HG03025 (cell line): ENCODE data around the gene TSPAN3.

ENCODE experiments used
- ATAC-seq: cut with Tn5 transposase; IDR thresholded peaks from one replicate; pipeline ENCODE4 v1.9.1; 2021; ENCODE audit warnings: mild to moderate bottlenecking, moderate library complexity; ENCODE audit not compliant: unreplicated experiment, low FRiP score

The TSPAN3 gene

GRCh38 chr15:77057685-77058084 is 13.2 kb downstream of the TSPAN3 start:
- no peak for ATAC-seq

GRCh38 chr15:77057072-77057471 is 13.8 kb downstream of the TSPAN3 start:
- no peak for ATAC-seq

GRCh38 chr15:77053709-77054108 is 17.2 kb downstream of the TSPAN3 start:
- ATAC-seq = no peak

DNA sequence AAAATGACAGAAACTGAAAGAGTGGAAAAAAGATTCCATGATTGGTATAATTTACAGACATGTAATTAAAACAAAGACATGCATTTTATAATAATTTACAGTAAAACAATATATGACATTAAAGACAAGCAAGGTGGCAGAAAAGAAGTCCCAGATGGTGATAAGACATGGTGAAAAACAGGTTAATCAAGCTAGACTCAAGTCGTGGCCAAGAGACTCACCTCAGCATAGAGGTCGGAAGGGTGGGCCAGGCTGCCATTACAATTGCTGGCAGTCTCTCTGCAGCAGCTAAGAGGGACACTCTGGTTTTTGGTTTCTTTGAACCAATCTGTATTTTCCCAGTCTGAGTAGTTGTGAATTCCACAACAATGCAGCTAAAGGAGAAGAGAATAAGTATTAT is 18.4 kb downstream of the TSPAN3 start:
- ATAC-seq = no peak

DNA sequence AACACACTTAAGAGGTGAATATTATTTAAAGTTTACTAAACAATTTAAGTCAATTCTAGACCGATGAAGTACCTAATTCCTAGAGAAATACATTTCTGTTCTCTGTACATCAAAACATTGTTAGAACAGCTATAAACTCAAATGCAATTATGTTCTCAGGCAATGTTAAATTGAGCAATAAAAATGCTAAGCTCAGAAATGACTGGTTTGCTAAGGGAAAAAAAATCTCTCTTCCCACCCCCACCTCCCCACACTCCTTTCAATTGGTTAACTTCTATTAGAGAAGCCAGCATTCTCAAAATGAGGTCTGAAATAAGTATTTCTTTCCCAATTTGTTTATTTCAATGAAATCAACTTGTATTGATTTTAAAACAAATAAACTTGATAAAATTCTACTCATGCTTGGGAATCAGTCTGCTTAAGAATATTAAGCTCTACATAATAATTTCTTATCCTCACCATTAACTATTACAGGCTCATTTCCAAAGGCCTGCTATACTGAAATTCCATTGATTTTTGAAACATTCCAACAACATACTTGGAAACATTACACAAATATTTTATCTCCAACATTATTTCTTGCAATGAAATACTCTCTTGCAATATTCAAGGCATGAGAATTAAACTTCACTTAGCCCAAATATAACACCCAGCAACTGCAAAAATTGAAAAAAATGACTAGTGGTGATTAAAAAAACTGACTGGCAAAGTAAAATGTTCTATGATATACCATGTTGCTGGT is 22.6 kb downstream of the TSPAN3 start:
- no peak for ATAC-seq

DNA sequence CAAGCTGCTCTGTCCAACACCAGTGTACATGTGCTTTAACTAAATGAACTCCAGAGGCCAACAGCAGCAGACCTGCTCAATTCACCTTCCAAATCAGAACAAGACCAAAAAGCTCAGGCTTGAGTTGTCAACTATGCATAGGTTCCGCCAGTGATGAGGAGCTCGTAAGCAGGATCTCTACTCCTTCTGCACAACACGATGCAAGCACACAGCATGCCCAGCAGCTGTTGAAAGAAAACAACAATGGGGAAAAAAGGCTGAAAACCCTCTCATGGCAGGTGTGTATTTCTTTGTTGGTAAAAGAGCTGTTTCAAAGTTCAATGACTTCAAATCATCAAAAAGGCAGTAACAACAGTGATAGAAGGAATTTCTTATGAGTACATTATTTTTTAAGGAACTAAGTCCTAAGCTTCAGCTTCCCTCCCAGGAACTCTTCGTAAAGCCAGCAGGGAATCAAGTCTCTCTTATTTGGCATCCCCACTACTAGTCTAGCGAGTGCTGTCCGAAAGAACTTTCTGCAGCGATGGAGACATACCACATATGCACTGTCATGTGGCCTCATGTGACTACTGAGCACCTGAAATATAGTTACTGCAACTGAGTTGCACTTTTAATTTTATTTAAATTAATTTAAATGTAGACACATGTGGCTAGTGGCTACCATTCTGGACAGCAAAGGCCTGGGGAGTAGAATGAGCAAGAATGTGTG is 24.1 kb downstream of the TSPAN3 start:
- no peak for ATAC-seq

DNA sequence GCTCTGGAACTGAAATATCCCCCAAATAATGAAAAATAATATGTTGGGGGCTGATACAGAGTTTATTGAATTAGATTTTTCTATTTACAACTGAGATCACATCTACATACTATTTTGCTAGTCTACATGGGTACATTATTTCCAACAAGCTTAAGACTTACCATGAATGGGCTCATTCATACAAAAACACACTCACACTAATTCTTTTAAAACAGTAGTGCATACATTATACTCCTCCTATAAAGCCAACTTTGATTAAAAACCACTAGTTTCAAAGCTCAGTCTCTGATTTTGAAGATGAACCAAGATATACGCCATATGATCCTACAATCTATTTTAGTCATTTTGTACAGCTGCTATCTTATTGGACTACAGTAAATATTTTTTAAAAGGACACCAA is 24.9 kb downstream of the TSPAN3 start:
- no peak for ATAC-seq

DNA sequence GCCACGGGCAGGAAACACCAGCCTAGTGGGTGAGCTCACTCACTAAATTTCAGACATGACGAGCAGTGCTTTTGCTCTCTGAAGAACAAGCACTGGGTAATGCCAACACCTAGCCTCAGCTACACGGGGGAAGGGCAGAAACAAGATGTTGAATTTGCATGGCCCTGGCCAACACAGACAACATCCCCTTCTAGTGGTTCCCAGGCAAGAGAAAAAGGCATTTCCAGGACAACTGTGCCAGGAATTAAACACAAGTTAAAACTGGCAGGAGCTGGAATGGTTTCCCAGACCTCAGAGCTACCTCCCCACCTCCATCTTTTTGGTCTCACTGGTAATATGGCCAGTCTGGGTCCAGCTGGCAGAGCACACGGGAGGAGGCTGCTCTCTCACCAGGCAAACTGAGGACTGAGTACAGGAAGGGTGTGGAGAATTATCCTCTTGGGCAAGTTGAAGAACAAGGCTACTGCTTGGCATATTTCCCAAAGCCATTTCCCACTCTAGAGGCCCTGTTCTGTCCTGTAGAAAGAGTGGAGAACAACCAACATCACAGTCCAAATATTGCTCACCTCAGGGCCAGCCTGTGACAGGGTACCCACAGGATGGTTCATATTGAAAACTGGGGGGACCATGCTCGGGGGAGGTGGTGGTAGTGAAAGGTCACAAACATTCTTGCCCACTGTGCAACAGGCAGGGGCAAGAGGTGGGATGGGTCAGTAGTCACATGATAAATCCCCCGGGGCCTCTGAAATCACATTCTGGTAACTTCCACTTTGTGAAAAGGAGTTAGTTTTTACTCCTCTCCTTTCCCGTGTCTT is 26.5 kb downstream of the TSPAN3 start:
- no peak for ATAC-seq

- ATAC-seq = no peak
Measured at GRCh38 chr15:77042955-77043920, 27.7 kb downstream of the TSPAN3 start.

GRCh38 chr15:77042245-77042919 is 28.5 kb downstream of the TSPAN3 start:
- ATAC-seq = no peak

GRCh38 chr15:77040673-77041072 is 30.2 kb downstream of the TSPAN3 start:
- no peak for ATAC-seq

- ATAC-seq = no peak
Measured at GRCh38 chr15:77039848-77040247, 31.1 kb downstream of the TSPAN3 start.

DNA sequence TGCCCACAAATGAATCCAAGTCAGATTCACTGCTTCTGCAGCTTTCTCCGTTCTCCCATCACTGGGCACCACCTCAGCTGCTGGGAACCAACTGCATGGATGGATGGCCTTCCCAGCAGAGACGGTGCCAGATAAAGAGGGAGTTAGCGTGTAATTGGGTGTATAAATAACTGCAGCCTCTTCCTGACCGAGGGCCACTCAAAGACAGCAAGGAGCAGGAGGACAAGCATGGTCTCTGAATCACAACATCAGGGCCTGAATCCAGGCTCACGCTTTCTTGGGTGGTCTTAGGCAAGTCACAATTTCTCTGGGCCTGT is 31.7 kb downstream of the TSPAN3 start:
- no peak for ATAC-seq

DNA sequence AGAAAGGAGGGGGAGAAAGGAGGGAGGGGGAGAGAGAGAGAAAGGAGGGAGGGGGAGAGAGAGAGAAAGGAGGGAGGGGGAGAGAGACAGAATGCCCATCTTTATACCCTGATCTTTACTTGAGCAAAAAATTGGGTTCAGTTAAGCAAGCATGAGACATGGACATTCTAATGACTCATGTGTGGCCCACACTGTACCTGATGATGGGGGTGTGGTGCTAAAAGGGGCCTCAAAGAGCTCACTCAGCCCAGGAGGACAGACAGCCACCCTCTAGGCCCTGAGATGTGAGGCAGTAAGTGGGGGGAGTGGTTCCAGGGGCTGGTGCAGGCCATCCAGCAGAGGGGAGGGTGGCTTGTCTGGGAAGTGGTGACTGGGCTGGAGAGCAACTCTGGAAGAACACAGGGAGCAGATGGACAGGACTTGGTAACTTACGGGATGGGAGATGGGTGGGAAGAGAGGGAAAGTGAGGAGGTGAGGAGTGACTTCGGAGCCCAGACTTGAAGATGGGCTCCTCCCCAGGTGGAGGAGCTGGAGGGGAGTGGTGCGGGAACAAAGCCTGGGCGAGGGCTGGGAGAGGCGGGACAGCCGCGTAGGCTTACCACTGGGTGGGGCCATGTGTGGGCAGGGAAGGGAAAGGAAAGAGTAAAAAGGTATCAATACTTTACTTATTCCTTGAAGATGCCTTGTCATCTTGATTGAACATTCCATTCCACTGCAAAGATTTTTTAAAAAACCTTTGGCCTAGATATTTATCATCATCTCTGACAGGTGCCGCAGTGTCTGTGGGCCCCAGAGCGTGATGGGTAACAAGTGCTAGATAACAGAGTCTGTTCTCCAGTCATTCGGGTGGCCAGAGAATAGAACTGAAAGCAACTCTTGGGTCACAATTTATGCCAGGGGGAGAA is 32.3 kb downstream of the TSPAN3 start:
- no peak for ATAC-seq

DNA sequence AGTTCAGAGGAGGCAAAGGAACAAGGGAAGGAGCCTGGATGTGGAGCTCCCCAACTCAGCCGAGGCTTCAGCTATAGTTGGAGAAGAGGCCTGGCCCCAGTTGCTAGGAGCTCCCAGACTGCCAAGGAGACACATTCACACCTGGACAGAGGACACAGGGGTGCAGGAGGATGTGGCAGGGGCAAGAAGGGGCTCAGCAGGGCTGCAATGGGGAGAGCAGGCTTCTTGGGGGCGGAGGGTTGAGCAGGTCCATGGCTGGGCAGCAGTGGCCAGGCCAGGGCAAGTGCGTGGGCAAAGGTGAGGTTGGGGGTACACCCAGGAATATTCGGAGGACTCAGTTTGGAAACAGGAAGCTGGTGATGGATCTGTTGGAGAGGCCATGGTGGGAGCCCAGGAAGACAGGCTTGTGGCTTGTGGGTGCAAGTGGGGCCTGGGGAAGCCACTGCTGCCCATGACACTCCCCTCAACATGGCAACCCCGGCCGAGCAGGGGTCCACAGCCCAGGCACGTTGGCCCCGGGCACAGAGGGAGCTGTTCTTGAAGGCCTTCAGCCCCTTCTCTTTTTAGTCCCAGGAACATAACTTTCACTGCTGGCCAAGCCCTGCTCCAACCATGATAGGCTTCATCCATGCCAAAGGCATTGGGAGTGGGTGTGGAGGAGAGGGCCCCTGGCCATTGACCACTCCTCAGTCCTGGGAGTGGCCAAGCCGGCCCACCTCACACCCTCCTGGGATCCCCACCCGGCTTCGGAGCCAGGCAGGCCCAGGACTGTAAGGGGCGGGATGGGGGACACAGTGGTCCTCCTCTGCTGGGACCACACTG is 33.3 kb downstream of the TSPAN3 start:
- no peak for ATAC-seq

GRCh38 chr15:77036537-77037387 is 34.1 kb downstream of the TSPAN3 start:
- no peak for ATAC-seq

DNA sequence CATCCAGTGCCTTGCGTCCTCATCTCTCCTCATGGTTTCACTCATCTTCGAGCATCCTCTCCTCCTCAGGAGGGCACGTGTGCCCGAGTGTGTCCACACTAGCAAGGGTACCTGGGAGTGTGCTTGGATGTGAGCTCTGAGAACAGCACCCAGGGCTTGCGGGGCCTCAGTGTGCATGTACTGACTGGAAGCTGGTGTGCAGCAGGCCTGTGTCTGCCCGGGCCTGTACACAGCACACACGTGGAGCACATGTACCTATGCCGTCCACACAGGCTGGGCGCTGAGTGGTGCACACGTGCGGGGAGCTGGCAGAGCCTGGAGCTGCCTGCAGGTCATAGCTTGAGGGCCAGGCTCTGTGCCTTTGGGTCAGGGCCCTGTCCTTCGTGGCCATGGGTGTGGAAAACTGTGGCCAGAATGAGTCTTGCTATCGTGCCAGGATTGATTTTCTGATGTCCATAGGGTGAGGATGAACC is 34.9 kb downstream of the TSPAN3 start:
- no peak for ATAC-seq
